Activated CD4-positive, alpha-beta T cell treated with anti-CD3 and anti-CD28 coated beads, Interleukin-2, amount 10 ng/mL, durations not matched to agents 24 days and 14 days (primary cell): ENCODE data around the gene VAV1. TPM values are rescaled to one million over a fixed set of nuclear protein-coding genes. Genes with fewer than 3 reads are reported as not detected.

ENCODE experiments used
- DNase-seq: peaks from one replicate; pipeline ENCODE4 v3.0.0; 2022
- H3K27ac Mint-ChIP-seq: one replicate; pipeline ENCODE4 v1.8.0; 2022; ENCODE audit warnings: mild to moderate bottlenecking, mixed read lengths
- H3K27me3 Mint-ChIP-seq: one replicate; pipeline ENCODE4 v1.8.0; 2022; ENCODE audit warnings: mixed read lengths
- H3K36me3 Mint-ChIP-seq: one replicate; pipeline ENCODE4 v1.8.0; 2022; ENCODE audit warnings: low read depth, mild to moderate bottlenecking, mixed read lengths
- H3K4me1 Mint-ChIP-seq: one replicate; pipeline ENCODE4 v1.8.0; 2021; ENCODE audit warnings: mixed read lengths
- H3K4me3 Mint-ChIP-seq: one replicate; pipeline ENCODE4 v1.8.0; 2022; ENCODE audit warnings: mild to moderate bottlenecking, moderate library complexity, mixed read lengths
- H3K9me3 Mint-ChIP-seq: one replicate; pipeline ENCODE4 v1.8.0; 2021; ENCODE audit warnings: mixed read lengths
- intact Hi-C: fragments of 100-400 bp; cut with micrococcal nuclease; formaldehyde crosslinking; loops from one replicate; pipeline ENCODE4 v1.15.1; 2023
- total RNA-seq: library from RNA; stranded (reverse); gene quantifications from 2 replicates; pipeline ENCODE4 v1.2.3, GENCODE V29; 2022

Gene VAV1
- total RNA-seq, 1 donor from 2014 or later, result 78.9 TPM

DNA sequence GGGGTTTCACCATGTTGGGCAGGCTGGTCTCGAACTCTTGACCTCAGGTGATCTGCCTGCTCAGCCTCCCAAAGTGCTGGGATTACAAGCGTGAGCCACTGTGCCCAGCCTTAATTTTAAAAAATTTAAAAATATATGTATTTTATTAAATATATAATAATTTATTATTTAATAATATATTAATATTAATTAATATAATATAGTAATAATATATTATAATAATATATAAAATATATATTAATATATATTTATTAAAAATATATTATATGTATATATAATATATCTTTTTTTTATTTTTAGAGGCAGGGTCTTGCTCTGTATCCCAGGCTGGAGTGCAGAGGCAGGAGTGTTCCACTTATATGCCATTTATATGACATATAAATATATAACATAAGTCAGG, 61.9 kb downstream of the VAV1 start:
- intact Hi-C loops, result no loop called here
- Mint-ChIP-seq H3K36me3 (peaks cover 72% of the 10 kb centered on the region), H3K9me3 (peaks cover 4% of the 10 kb centered on the region), H3K4me3 (no peak overlapping the region), H3K4me1 (peaks cover 27% of the 10 kb centered on the region), H3K27ac (no peak overlapping the region), H3K27me3 (no peaks in the 10 kb centered on the region)
- no peak for DNase-seq

GRCh38 chr19:6835501-6835900, 63.0 kb downstream of the VAV1 start:
- H3K4me1 Mint-ChIP-seq, result peaks cover 25% of the 10 kb centered on the region
- H3K9me3 Mint-ChIP-seq, result peaks cover 4% of the 10 kb centered on the region
- intact Hi-C loops, result no loop called here
- H3K27me3 Mint-ChIP-seq, result no peaks in the 10 kb centered on the region
- no peak for DNase-seq
- H3K27ac Mint-ChIP-seq, result no peak overlapping the region
- H3K4me3 Mint-ChIP-seq, result no peak overlapping the region
- peaks cover 66% of the 10 kb centered on the region for H3K36me3 Mint-ChIP-seq

GRCh38 chr19:6837525-6837924, 65.0 kb downstream of the VAV1 start:
- peaks cover 25% of the 10 kb centered on the region for H3K4me1 Mint-ChIP-seq
- H3K9me3 Mint-ChIP-seq, result peaks cover 4% of the 10 kb centered on the region
- intact Hi-C loops, result no loop called here
- no peak for DNase-seq
- H3K27me3 Mint-ChIP-seq, result no peaks in the 10 kb centered on the region
- peaks cover 57% of the 10 kb centered on the region for H3K36me3 Mint-ChIP-seq
- H3K27ac Mint-ChIP-seq, result peak overlapping the region; percentile 92
- peak overlapping the region; percentile 67 for H3K4me3 Mint-ChIP-seq

- peak overlapping the region; percentile 13 for H3K27ac Mint-ChIP-seq
- H3K36me3 Mint-ChIP-seq, result peaks cover 52% of the 10 kb centered on the region
- H3K27me3 Mint-ChIP-seq, result no peaks in the 10 kb centered on the region
- no peak for DNase-seq
- H3K9me3 Mint-ChIP-seq, result peaks cover 4% of the 10 kb centered on the region
- H3K4me1 Mint-ChIP-seq, result peaks cover 25% of the 10 kb centered on the region
- intact Hi-C loops, result no loop called here
- H3K4me3 Mint-ChIP-seq, result no peak overlapping the region
Observed at GRCh38 chr19:6838062-6838655, 65.7 kb downstream of the VAV1 start.

GRCh38 chr19:6842871-6843607, 70.5 kb downstream of the VAV1 start:
- Mint-ChIP-seq H3K36me3 (peaks cover 29% of the 10 kb centered on the region), H3K27me3 (no peaks in the 10 kb centered on the region), H3K4me3 (no peak overlapping the region), H3K4me1 (peaks cover 5% of the 10 kb centered on the region), H3K9me3 (no peaks in the 10 kb centered on the region), H3K27ac (no peak overlapping the region)
- DNase-seq, result no peak
- intact Hi-C loops, result no loop called here

GRCh38 chr19:6847828-6848200, 75.3 kb downstream of the VAV1 start:
- peaks cover 42% of the 10 kb centered on the region for H3K36me3 Mint-ChIP-seq
- H3K4me1 Mint-ChIP-seq, result no peaks in the 10 kb centered on the region
- H3K27me3 Mint-ChIP-seq, result no peaks in the 10 kb centered on the region
- DNase-seq, result no peak
- H3K27ac Mint-ChIP-seq, result no peak overlapping the region
- H3K9me3 Mint-ChIP-seq, result no peaks in the 10 kb centered on the region
- intact Hi-C loops, result no loop called here
- no peak overlapping the region for H3K4me3 Mint-ChIP-seq

DNA sequence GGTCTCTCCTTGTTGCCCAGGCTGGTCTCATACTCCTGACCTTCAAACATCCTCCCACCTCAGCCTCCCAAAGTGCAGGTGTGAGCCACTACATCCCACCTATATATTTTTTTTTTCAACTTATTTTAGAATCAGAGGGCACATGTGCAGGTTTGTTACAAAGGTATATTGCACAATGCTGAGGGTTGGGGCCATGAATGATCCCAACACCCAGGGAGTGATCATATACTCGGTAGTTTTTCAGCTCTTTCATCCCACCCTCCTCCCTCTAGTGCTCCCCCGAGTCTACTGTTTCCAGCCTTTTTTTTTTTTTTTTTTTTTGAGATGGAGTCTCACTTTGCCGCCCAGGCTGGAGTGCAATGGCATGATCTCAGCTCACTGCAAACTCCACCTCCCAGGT, 76.5 kb downstream of the VAV1 start:
- no peaks in the 10 kb centered on the region for H3K9me3 Mint-ChIP-seq
- no peaks in the 10 kb centered on the region for H3K27me3 Mint-ChIP-seq
- peaks cover 39% of the 10 kb centered on the region for H3K36me3 Mint-ChIP-seq

GRCh38 chr19:6849876-6850275, 77.4 kb downstream of the VAV1 start:
- Mint-ChIP-seq H3K27ac (no peak overlapping the region), H3K36me3 (peaks cover 43% of the 10 kb centered on the region), H3K4me3 (no peak overlapping the region), H3K27me3 (no peaks in the 10 kb centered on the region), H3K4me1 (no peaks in the 10 kb centered on the region), H3K9me3 (no peaks in the 10 kb centered on the region)
- no peak for DNase-seq
- intact Hi-C loops, result no loop called here

More for the DNA sequence above, 76.5 kb downstream of the VAV1 start:
- no peak for DNase-seq
- Mint-ChIP-seq H3K27ac (no peak overlapping the region), H3K4me1 (no peaks in the 10 kb centered on the region), H3K4me3 (no peak overlapping the region)
- intact Hi-C loops, result no loop called here

- no peaks in the 10 kb centered on the region for H3K27me3 Mint-ChIP-seq
- intact Hi-C loops, result no loop called here
- no peak overlapping the region for H3K27ac Mint-ChIP-seq
- DNase-seq, result no peak
- no peak overlapping the region for H3K4me3 Mint-ChIP-seq
- H3K4me1 Mint-ChIP-seq, result no peaks in the 10 kb centered on the region
- peaks cover 56% of the 10 kb centered on the region for H3K36me3 Mint-ChIP-seq
- no peaks in the 10 kb centered on the region for H3K9me3 Mint-ChIP-seq
Observed at GRCh38 chr19:6851359-6851758, 78.9 kb downstream of the VAV1 start.

GRCh38 chr19:6852001-6852400, 79.5 kb downstream of the VAV1 start:
- DNase-seq, result no peak
- Mint-ChIP-seq H3K4me3 (no peak overlapping the region), H3K9me3 (no peaks in the 10 kb centered on the region), H3K27ac (no peak overlapping the region), H3K27me3 (no peaks in the 10 kb centered on the region), H3K36me3 (peaks cover 59% of the 10 kb centered on the region), H3K4me1 (peaks cover 1% of the 10 kb centered on the region)
- intact Hi-C loops, result no loop called here

- Mint-ChIP-seq H3K4me1 (peaks cover 1% of the 10 kb centered on the region), H3K9me3 (no peaks in the 10 kb centered on the region), H3K36me3 (peaks cover 60% of the 10 kb centered on the region), H3K27me3 (no peaks in the 10 kb centered on the region), H3K4me3 (no peak overlapping the region), H3K27ac (no peak overlapping the region)
- DNase-seq, result no peak
- intact Hi-C loops, result no loop called here
Observed at GRCh38 chr19:6853868-6854267, 81.4 kb downstream of the VAV1 start.

GRCh38 chr19:6854758-6855157, 82.2 kb downstream of the VAV1 start:
- Mint-ChIP-seq H3K4me3 (no peak overlapping the region), H3K36me3 (peaks cover 56% of the 10 kb centered on the region), H3K9me3 (no peaks in the 10 kb centered on the region), H3K27me3 (no peaks in the 10 kb centered on the region), H3K4me1 (peaks cover 1% of the 10 kb centered on the region), H3K27ac (no peak overlapping the region)
- intact Hi-C loops, result no loop called here
- DNase-seq, result no peak

DNA sequence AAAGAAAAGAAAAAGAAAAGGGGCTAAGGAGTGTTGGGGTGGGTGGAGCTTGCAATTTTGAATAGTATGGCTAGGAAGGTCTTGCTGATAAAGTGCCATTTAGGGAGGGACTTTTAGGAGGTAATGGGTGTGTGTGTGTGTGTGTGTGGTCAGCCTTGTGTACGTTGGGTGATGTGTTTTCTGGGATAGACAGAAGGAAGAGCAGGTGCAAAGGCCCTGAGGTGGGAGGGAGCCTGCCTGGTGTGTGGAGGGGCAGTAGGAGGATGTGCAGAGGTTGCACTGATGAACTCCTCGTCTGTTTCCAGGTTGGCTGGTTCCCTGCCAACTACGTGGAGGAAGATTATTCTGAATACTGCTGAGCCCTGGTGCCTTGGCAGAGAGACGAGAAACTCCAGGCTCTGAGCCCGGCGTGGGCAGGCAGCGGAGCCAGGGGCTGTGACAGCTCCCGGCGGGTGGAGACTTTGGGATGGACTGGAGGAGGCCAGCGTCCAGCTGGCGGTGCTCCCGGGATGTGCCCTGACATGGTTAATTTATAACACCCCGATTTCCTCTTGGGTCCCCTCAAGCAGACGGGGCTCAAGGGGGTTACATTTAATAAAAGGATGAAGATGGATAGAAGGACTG, 84.4 kb downstream of the VAV1 start:
- no peaks in the 10 kb centered on the region for H3K9me3 Mint-ChIP-seq
- no peak overlapping the region for H3K27ac Mint-ChIP-seq
- no peak overlapping the region for H3K4me3 Mint-ChIP-seq
- H3K4me1 Mint-ChIP-seq, result peaks cover 4% of the 10 kb centered on the region
- intact Hi-C loops, result no loop called here
- no peak for DNase-seq
- no peaks in the 10 kb centered on the region for H3K27me3 Mint-ChIP-seq
- peaks cover 45% of the 10 kb centered on the region for H3K36me3 Mint-ChIP-seq

DNA sequence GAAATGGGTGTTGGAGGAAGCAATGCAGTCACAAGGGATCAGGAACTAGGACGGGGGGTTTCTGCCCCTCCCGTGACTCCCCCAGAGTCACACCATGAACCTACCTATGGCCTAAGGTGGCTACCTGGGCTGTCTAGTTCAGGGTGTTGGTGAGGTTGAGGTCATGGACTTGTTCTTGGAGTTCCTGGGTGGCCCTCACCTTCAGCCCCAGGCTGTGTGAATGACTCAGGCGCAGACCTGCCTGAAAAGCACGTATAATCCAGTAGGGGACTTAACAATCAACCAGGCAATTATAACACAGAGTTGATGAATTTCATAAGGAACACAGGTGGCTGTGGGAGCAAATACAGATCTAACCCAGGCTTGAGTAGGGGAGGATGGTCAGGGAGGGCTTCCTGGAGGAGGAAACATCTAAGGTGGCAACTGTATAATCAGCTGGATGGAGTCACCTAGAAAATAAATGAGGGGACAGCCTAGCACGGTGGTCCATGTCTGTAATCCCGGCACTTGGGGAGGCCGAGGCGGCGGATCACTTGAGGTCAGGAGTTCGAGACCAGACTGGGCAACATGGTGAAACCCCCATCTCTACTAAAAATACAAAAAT, 89.3 kb downstream of the VAV1 start:
- peaks cover 16% of the 10 kb centered on the region for H3K4me1 Mint-ChIP-seq
- H3K9me3 Mint-ChIP-seq, result no peaks in the 10 kb centered on the region
- intact Hi-C loops, result loop anchor here (2.0 to 5.0 kb wide), 2 partner anchors 61 to 199 kb away; no protein-coding TSS in a partner anchor
- H3K4me3 Mint-ChIP-seq, result peak overlapping the region; percentile 12
- H3K27me3 Mint-ChIP-seq, result no peaks in the 10 kb centered on the region
- peaks cover 12% of the 10 kb centered on the region for H3K36me3 Mint-ChIP-seq
- no peak for DNase-seq
- peak overlapping the region; percentile 60 for H3K27ac Mint-ChIP-seq
